K562 (cell line): ENCODE data around the gene TPD52L1. TPM values are rescaled to one million over a fixed set of nuclear protein-coding genes. Genes with fewer than 3 reads are reported as not detected.

ENCODE experiments used
- BMI1 ChIP-seq: fragments of 150-350 bp; IDR thresholded peaks from 2 replicates; pipeline ENCODE4 v1.6.1; 2014; ENCODE audit warnings: low read length
- CBFA2T2 ChIP-seq: fragments of 450-650 bp; conservative IDR thresholded peaks from 2 replicates; pipeline ENCODE4 v1.6.1; 2017; ENCODE audit warnings: mild to moderate bottlenecking
- CEBPG ChIP-seq, 3 experiments: fragments of 200-800 bp in 1 of 3; sonication (Bioruptor generic) in 1 of 3; sonication (generic) in 1 of 3; formaldehyde crosslinking in 1 of 3; IDR thresholded peaks in 2 of 3; conservative IDR thresholded peaks in 1 of 3; 2 replicates each; pipeline versions ENCODE4 v1.6.1 to v1.8.0; 2016 to 2022; ENCODE audit warnings: missing compliant biosample characterization in 2 of 3, missing genetic modification characterization in 2 of 3, mild to moderate bottlenecking in 1 of 3, missing genetic modification reagents in 1 of 3
- CSDE1 ChIP-seq, 2 experiments: fragments of 450-650 bp; IDR thresholded peaks; 2 replicates each; pipeline ENCODE4 v1.6.1; 2016; ENCODE audit warnings: mild to moderate bottlenecking in 1 of 2
- ETV5 ChIP-seq: sonication (generic); formaldehyde crosslinking; IDR thresholded peaks from 2 replicates; pipeline ENCODE4 v1.4.0; 2020; ENCODE audit warnings: low read depth, mild to moderate bottlenecking, missing genetic modification reagents
- GTF3C2 ChIP-seq: IDR thresholded peaks from 3 replicates; pipeline ENCODE4 v1.6.1; 2011; ENCODE audit warnings: borderline replicate concordance, mild to moderate bottlenecking, moderate library complexity; ENCODE audit not compliant: insufficient read length; ENCODE audit errors: extremely low read depth
- KDM5B ChIP-seq: fragments of 200-600 bp; sonication (generic); IDR thresholded peaks from 2 replicates; pipeline ENCODE4 v1.6.1; 2012; ENCODE audit warnings: low read depth, mild to moderate bottlenecking, moderate library complexity, low read length, control low read depth, inconsistent platforms; ENCODE audit not compliant: insufficient replicate concordance
- LARP7 ChIP-seq: fragments of 450-650 bp; IDR thresholded peaks from 2 replicates; pipeline ENCODE4 v1.6.1; 2016
- MAZ ChIP-seq, 2 experiments: fragments of 450-650 bp in 1 of 2; sonication (generic) in 1 of 2; formaldehyde crosslinking; IDR thresholded peaks in 1 of 2; conservative IDR thresholded peaks in 1 of 2; 2 replicates each; pipeline versions ENCODE4 v1.4.0 to v1.5.0; 2020; ENCODE audit warnings: mild to moderate bottlenecking in 1 of 2, missing genetic modification reagents in 1 of 2
- NCOA1 ChIP-seq: fragments of 450-650 bp; IDR thresholded peaks from 2 replicates; pipeline ENCODE4 v1.6.1; 2016; ENCODE audit warnings: low read depth
- NR0B1 ChIP-seq: fragments of 450-650 bp; IDR thresholded peaks from one replicate; pipeline ENCODE4 v1.6.1; 2018; ENCODE audit warnings: mild to moderate bottlenecking, moderate library complexity; ENCODE audit not compliant: partially characterized antibody
- SIX5 ChIP-seq, 2 experiments: IDR thresholded peaks; 2 replicates each; pipeline ENCODE4 v1.6.1; 2011; ENCODE audit warnings: low read length in 2 of 2, borderline replicate concordance in 1 of 2, low read depth in 1 of 2, mild to moderate bottlenecking in 1 of 2, moderate library complexity in 1 of 2; ENCODE audit not compliant: insufficient read depth in 1 of 2
- SRSF3 ChIP-seq: fragments of 200-400 bp; formaldehyde crosslinking; IDR thresholded peaks from 2 replicates; pipeline ENCODE4 v1.6.1; 2016; ENCODE audit warnings: mild to moderate bottlenecking, low read length, moderate library complexity; ENCODE audit not compliant: insufficient read depth
- SUPT5H ChIP-seq: fragments of 450-650 bp; IDR thresholded peaks from 2 replicates; pipeline ENCODE4 v1.6.1; 2016
- TRIM24 ChIP-seq, 2 experiments: fragments of 450-650 bp; IDR thresholded peaks; 2 replicates each; pipeline ENCODE4 v1.6.1; 2016
- ZFX ChIP-seq: sonication (generic); formaldehyde crosslinking; IDR thresholded peaks from 2 replicates; pipeline ENCODE4 v1.8.0; 2022; ENCODE audit warnings: mild to moderate bottlenecking, missing genetic modification reagents, moderate library complexity
- ZNF121 ChIP-seq: sonication (generic); formaldehyde crosslinking; conservative IDR thresholded peaks from 2 replicates; pipeline ENCODE4 v1.8.0; 2022; ENCODE audit warnings: missing genetic modification reagents
- ZNF277 ChIP-seq: fragments of 250-450 bp; sonication (Bioruptor Pico); IDR thresholded peaks from 2 replicates; pipeline ENCODE4 v1.8.0; 2022; ENCODE audit warnings: inconsistent platforms, mild to moderate bottlenecking, moderate library complexity, borderline replicate concordance
- ZNF75A ChIP-seq: fragments of 450-650 bp; formaldehyde crosslinking; IDR thresholded peaks from 2 replicates; pipeline ENCODE4 v1.4.0; 2020; ENCODE audit warnings: mild to moderate bottlenecking
- polyA plus RNA-seq, 8 experiments: library from polyadenylated mRNA; depleted of rRNA in 4 of 8; stranded (reverse) in 5 of 8; unstranded in 3 of 8; fragments of >200 nt; fragmentation: Nextera tagmentation in 2 of 8; fragmentation: Illumina TruSeq in 1 of 8; extraction: Ambion mirVana in 2 of 8; extraction: Trizol in 1 of 8; gene quantifications; 2 replicates each; pipeline versions ENCODE4 v1.2.1 to v1.2.3, GENCODE V29; 2011 to 2014; ENCODE audit warnings: inconsistent platforms in 1 of 8, missing spikeins in 1 of 8
- total RNA-seq, 7 experiments: library from RNA; depleted of rRNA in 6 of 7; stranded (reverse); fragments of >200 nt in 6 of 7; fragmentation: Illumina TruSeq in 2 of 7; extraction: Trizol in 2 of 7; gene quantifications; 2 replicates each; pipeline versions ENCODE4 v1.2.1 to v1.2.3, GENCODE V29; 2011 to 2021; ENCODE audit warnings: low replicate concordance in 1 of 7
- TF ChIP-seq, protein P1 (sequence below), 2 experiments: fragments of 450-650 bp in 1 of 2; sonication (generic) in 1 of 2; formaldehyde crosslinking in 1 of 2; IDR thresholded peaks in 1 of 2; conservative IDR thresholded peaks in 1 of 2; 2 replicates each; pipeline versions ENCODE4 v1.6.1 to v1.8.1; 2016 to 2023; ENCODE audit warnings: mild to moderate bottlenecking in 2 of 2, moderate library complexity in 2 of 2, inconsistent platforms in 1 of 2, missing genetic modification reagents in 1 of 2

Gene TPD52L1
- total and polyA plus RNA-seq, 9 of the 15 experiments (the other 6 are each of a cell fraction or from before 2014, with no cell fraction given) = 12.9 to 149 (median 75.7) TPM

- TF ChIP-seq SRSF3 (no peak), ETV5 (CRISPR knock-in tag) (peak; percentile 78; the same call in 1 of the 2 replicates), TRIM24 (IDR thresholded peaks at IDR 0.05) (0 out of 4 replicates have a peak, but pooled peaks of 1 of the 2 experiments have one; percentile 27), ZNF121 (no peak), CEBPG (CRISPR knock-in tag; IDR thresholded peaks at IDR 0.05) (no peak), CEBPG (tag; conservative IDR thresholded peaks at IDR 0.05 in 1 of 2, IDR thresholded peaks at IDR 0.05 in 1 of 2) (peak in 1 of 2 experiments; percentile 9; a peak in 1 of 4 replicates), SIX5 (IDR thresholded peaks at IDR 0.05; ENCODE audit: borderline replicate concordance in 1 of 2, insufficient read depth in 1 of 2, low read depth in 1 of 2, low read length in 2 of 2) (no peak), NR0B1 (no peak), ZFX (CRISPR knock-in tag) (no peak; the same call in 1 of the 2 replicates), MAZ (CRISPR knock-in tag; conservative IDR thresholded peaks at IDR 0.05 in 1 of 2, IDR thresholded peaks at IDR 0.05 in 1 of 2) (peak; percentile 75 to 80), GTF3C2 (no peak), SUPT5H (peak; percentile 50; the same call in 1 of the 2 replicates), NCOA1 (no peak), KDM5B (peak; percentile 51), ZNF277 (CRISPR knock-in tag) (no peak), CBFA2T2 (0 out of 2 replicates have a peak, but pooled peaks have one; percentile 23), BMI1 (no peak), LARP7 (no peak), ZNF75A (no peak), CSDE1 (IDR thresholded peaks at IDR 0.05) (no peak)
- TF ChIP-seq, protein P1, sequence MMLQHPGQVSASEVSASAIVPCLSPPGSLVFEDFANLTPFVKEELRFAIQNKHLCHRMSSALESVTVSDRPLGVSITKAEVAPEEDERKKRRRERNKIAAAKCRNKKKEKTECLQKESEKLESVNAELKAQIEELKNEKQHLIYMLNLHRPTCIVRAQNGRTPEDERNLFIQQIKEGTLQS (IDR thresholded peaks at IDR 0.05) = no peak
- TF ChIP-seq, protein P1 (CRISPR knock-in tag; conservative IDR thresholded peaks at IDR 0.05) = no peak
Measured at GRCh38 chr6:125153391-125154117, at the start of gene TPD52L1 (continued).
